Thyroid gland (tissue), 4 donors: Measurements from ENCODE around the gene ADARB1.

Source experiments
- CTCF ChIP-seq, 6 experiments: fragments of 200-600 bp in 3 of 6; fragments of 450-650 bp in 3 of 6; sonication (generic) in 3 of 6; IDR thresholded peaks; one replicate each; pipeline ENCODE4 v1.5.1; 2016 to 2019; ENCODE audit warnings: antibody characterized with exemption in 6 of 6, mild to moderate bottlenecking in 2 of 6, inconsistent platforms in 1 of 6, moderate library complexity in 1 of 6
- POLR2A ChIP-seq, 2 donors: fragments of 450-650 bp; IDR thresholded peaks; one replicate each; pipeline ENCODE4 v1.6.1; 2017; ENCODE audit warnings: antibody characterized with exemption in 2 of 2, mild to moderate bottlenecking in 2 of 2, moderate library complexity in 1 of 2

GRCh38 chr21:45126983-45127382 lies 52.6 kb downstream of the ADARB1 start:
- TF ChIP-seq CTCF (IDR thresholded peaks at IDR 0.05) (no peak), POLR2A (IDR thresholded peaks at IDR 0.05) (no peak)
